Trophoblast cell (in vitro differentiated cells and primary cell): ENCODE results near the gene COL4A1.

Experiments used
- DNase-seq, 2 donors: peaks; one replicate each; pipeline ENCODE4 v3.0.0-alpha.2; 2016
- H2AFZ ChIP-seq: 2 replicates; pipeline ENCODE4 v1.6.1; 2013; ENCODE audit warnings: low read length, moderate library complexity, mild to moderate bottlenecking; ENCODE audit not compliant: insufficient read depth, poor library complexity
- H2AK5ac ChIP-seq: 2 replicates; pipeline ENCODE4 v1.6.1; 2013; ENCODE audit warnings: mild to moderate bottlenecking, low read length
- H2BK120ac ChIP-seq: 2 replicates; pipeline ENCODE4 v1.6.1; 2013; ENCODE audit warnings: low read length, mild to moderate bottlenecking, moderate library complexity; ENCODE audit not compliant: insufficient read depth, poor library complexity
- H2BK12ac ChIP-seq: 2 replicates; pipeline ENCODE4 v1.6.1; 2013; ENCODE audit warnings: mild to moderate bottlenecking, low read length, moderate library complexity
- H2BK5ac ChIP-seq: 2 replicates; pipeline ENCODE4 v1.6.1; 2013; ENCODE audit warnings: low read length, low read depth, moderate library complexity, mild to moderate bottlenecking; ENCODE audit not compliant: poor library complexity
- H3K14ac ChIP-seq: 2 replicates; pipeline ENCODE4 v1.6.1; 2013; ENCODE audit warnings: mild to moderate bottlenecking, low read length
- H3K18ac ChIP-seq: 2 replicates; pipeline ENCODE4 v1.6.1; 2013; ENCODE audit warnings: mild to moderate bottlenecking, low read length
- H3K23ac ChIP-seq: 2 replicates; pipeline ENCODE4 v1.6.1; 2013; ENCODE audit warnings: low read length
- H3K27ac ChIP-seq: 2 replicates; pipeline ENCODE4 v1.5.1; 2013; ENCODE audit warnings: low read depth, mild to moderate bottlenecking, inconsistent platforms, low read length, moderate library complexity
- H3K27me3 ChIP-seq: 2 replicates; pipeline ENCODE4 v1.6.1; 2013; ENCODE audit warnings: inconsistent platforms, mild to moderate bottlenecking, low read length, moderate library complexity; ENCODE audit not compliant: insufficient read depth
- H3K36me3 ChIP-seq, 2 experiments: 1 replicate in 1 of 2; 2 replicates in 1 of 2; pipeline ENCODE4 v1.6.1; 2013; ENCODE audit warnings: low read length in 2 of 2, mild to moderate bottlenecking in 2 of 2, moderate library complexity in 1 of 2; ENCODE audit not compliant: insufficient read depth in 2 of 2, control insufficient read depth in 1 of 2
- H3K4ac ChIP-seq: 2 replicates; pipeline ENCODE4 v1.6.1; 2013; ENCODE audit warnings: low read depth, mild to moderate bottlenecking, low read length, moderate library complexity
- H3K4me1 ChIP-seq, 2 experiments: 1 replicate in 1 of 2; 2 replicates in 1 of 2; pipeline ENCODE4 v1.6.1; 2013; ENCODE audit warnings: low read length in 2 of 2, mild to moderate bottlenecking in 2 of 2, moderate library complexity in 1 of 2; ENCODE audit not compliant: insufficient read depth in 2 of 2, control insufficient read depth in 1 of 2
- H3K4me2 ChIP-seq: 2 replicates; pipeline ENCODE4 v1.6.1; 2013; ENCODE audit warnings: inconsistent platforms, mild to moderate bottlenecking, low read length, moderate library complexity
- H3K4me3 ChIP-seq: 2 replicates; pipeline ENCODE4 v1.5.1; 2013; ENCODE audit warnings: mild to moderate bottlenecking, low read depth, low read length, inconsistent platforms
- H3K79me1 ChIP-seq: one replicate; pipeline ENCODE4 v1.6.1; 2013; ENCODE audit warnings: low read length
- H3K79me2 ChIP-seq: 2 replicates; pipeline ENCODE4 v1.6.1; 2013; ENCODE audit warnings: low read length, mild to moderate bottlenecking; ENCODE audit not compliant: control insufficient read depth, insufficient read depth, poor library complexity
- H3K9ac ChIP-seq: 2 replicates; pipeline ENCODE4 v1.6.1; 2013; ENCODE audit warnings: mild to moderate bottlenecking, low read length
- H3K9me3 ChIP-seq: 2 replicates; pipeline ENCODE4 v1.6.1; 2013; ENCODE audit warnings: low read depth, mild to moderate bottlenecking, control low read depth, inconsistent platforms, low read length; ENCODE audit not compliant: insufficient read depth
- H4K12ac ChIP-seq: 2 replicates; pipeline ENCODE4 v1.6.1; 2013; ENCODE audit warnings: low read depth, mild to moderate bottlenecking, low read length, moderate library complexity
- H4K8ac ChIP-seq: 2 replicates; pipeline ENCODE4 v1.6.1; 2013; ENCODE audit warnings: low read depth, mild to moderate bottlenecking, low read length, moderate library complexity
- H4K91ac ChIP-seq: one replicate; pipeline ENCODE4 v1.6.1; 2013; ENCODE audit warnings: low read depth, mild to moderate bottlenecking, low read length, moderate library complexity
- WGBS: extraction: QIAGEN DNeasy Blood & Tissue Kit; methylation state at CpG from one replicate; pipeline ENCODE4 v1.1.7; 2013; ENCODE audit warnings: missing lambda C conversion rate; ENCODE audit not compliant: insufficient read length, insufficient coverage; ENCODE audit errors: extremely low coverage; 5-methylcytosine and 5-hydroxymethylcytosine counted together

The COL4A1 gene

GRCh38 chr13:110237875-110238817, 68.8 kb downstream of the COL4A1 start:
- no peak overlapping the region for H2BK120ac ChIP-seq
- no peak overlapping the region for H3K18ac ChIP-seq
- peaks cover 2% of the 10 kb centered on the region for H3K9me3 ChIP-seq
- H3K27ac ChIP-seq = no peak overlapping the region
- H2BK5ac ChIP-seq = no peak overlapping the region
- no peak overlapping the region for H4K91ac ChIP-seq
- no peaks in the 10 kb centered on the region for H3K27me3 ChIP-seq
- H3K4me3 ChIP-seq = no peak overlapping the region
- WGBS = no CpG with 5 or more reads among the region's 5 CpGs
- H3K9ac ChIP-seq = no peak overlapping the region
- peaks cover 2% of the 10 kb centered on the region for H3K79me2 ChIP-seq
- H3K4ac ChIP-seq = no peak overlapping the region
- H2BK12ac ChIP-seq = no peak overlapping the region
- no peaks in the 10 kb centered on the region for H3K4me1 ChIP-seq
- H3K23ac ChIP-seq = no peak overlapping the region
- no peak overlapping the region for H2AFZ ChIP-seq
- no peak overlapping the region for H2AK5ac ChIP-seq
- H4K12ac ChIP-seq = no peak overlapping the region
- H3K36me3 ChIP-seq = peaks cover 21 to 32% of the 10 kb centered on the region in 2 experiments
- no peak overlapping the region for H4K8ac ChIP-seq
- no peak overlapping the region for H3K14ac ChIP-seq
- no peaks in the 10 kb centered on the region for H3K79me1 ChIP-seq
- peak in 1 of 2 donors; percentile 25 for DNase-seq
- H3K4me2 ChIP-seq = no peak overlapping the region

DNA sequence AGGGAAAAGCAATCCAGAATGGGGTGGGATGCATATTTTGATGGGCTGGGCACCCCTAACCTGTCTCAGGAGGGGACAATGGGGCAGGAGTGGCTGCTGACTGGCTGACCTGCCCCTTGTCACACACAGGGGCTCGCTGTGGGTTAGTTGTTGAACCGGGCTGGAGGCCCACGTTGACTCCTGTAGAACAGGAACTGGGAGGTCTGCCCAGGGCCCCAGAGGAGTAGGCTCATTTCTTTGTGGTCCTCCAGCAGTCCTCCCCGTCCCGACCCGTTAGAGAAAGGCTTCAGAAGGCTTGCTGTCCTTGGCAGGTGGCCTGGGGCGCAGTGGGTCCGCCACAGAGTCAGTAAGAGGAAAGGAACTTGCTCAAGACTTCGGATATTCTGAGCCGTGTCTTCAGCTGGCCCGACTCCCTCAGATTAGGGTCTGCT, 70.1 kb downstream of the COL4A1 start:
- no peaks in the 10 kb centered on the region for H3K79me1 ChIP-seq
- no peak overlapping the region for H2AK5ac ChIP-seq
- H3K4me2 ChIP-seq = no peak overlapping the region
- DNase-seq = no peak
- H3K79me2 ChIP-seq = peaks cover 2% of the 10 kb centered on the region
- peak overlapping the region; percentile 21 for H3K18ac ChIP-seq
- H4K12ac ChIP-seq = no peak overlapping the region
- no peaks in the 10 kb centered on the region for H3K27me3 ChIP-seq
- no peak overlapping the region for H3K4ac ChIP-seq
- H2BK5ac ChIP-seq = no peak overlapping the region
- WGBS = no CpG with 5 or more reads among the region's 11 CpGs
- H4K8ac ChIP-seq = no peak overlapping the region
- H3K9me3 ChIP-seq = peaks cover 2% of the 10 kb centered on the region
- peaks cover 20 to 28% of the 10 kb centered on the region in 2 experiments for H3K36me3 ChIP-seq
- no peak overlapping the region for H3K9ac ChIP-seq
- no peak overlapping the region for H2AFZ ChIP-seq
- H3K4me3 ChIP-seq = no peak overlapping the region
- H3K14ac ChIP-seq = no peak overlapping the region
- H2BK12ac ChIP-seq = no peak overlapping the region
- no peak overlapping the region for H4K91ac ChIP-seq
- H3K27ac ChIP-seq = no peak overlapping the region
- H3K23ac ChIP-seq = no peak overlapping the region
- H3K4me1 ChIP-seq = no peaks in the 10 kb centered on the region
- no peak overlapping the region for H2BK120ac ChIP-seq

- Histone ChIP-seq H3K9me3 (peaks cover 2% of the 10 kb centered on the region), H3K79me1 (no peaks in the 10 kb centered on the region)
Measured at GRCh38 chr13:110236431-110236830, 70.5 kb downstream of the COL4A1 start.

DNA sequence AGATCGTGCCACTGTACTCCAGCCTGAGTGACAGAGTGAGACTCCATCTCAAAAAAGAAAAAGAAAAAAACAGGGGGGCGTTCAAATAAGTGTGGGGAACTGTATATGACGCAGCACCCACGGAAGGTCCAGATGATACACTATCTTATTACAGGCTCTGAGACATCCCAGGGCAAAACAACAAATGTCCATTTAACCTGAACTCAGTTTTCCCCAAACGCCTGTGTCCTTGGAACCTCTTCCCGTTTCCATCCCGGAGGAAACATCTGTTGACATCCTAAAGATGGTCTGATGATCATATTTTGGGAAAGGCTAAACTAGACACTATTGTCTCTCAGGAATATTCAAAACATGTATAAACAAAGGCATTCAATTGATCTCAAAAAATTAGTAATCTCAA, 72.4 kb downstream of the COL4A1 start:
- no peak overlapping the region for H3K4ac ChIP-seq
- H2AFZ ChIP-seq = no peak overlapping the region
- no peak overlapping the region for H3K27ac ChIP-seq
- H3K36me3 ChIP-seq = peaks cover 12 to 18% of the 10 kb centered on the region in 2 experiments
- no peak overlapping the region for H4K12ac ChIP-seq
- H3K27me3 ChIP-seq = no peaks in the 10 kb centered on the region
- H3K79me2 ChIP-seq = no peaks in the 10 kb centered on the region
- H3K18ac ChIP-seq = no peak overlapping the region
- no peak overlapping the region for H3K4me2 ChIP-seq
- H4K8ac ChIP-seq = no peak overlapping the region
- no peak for DNase-seq
- H3K79me1 ChIP-seq = no peaks in the 10 kb centered on the region
- H3K4me3 ChIP-seq = no peak overlapping the region
- no CpG with 5 or more reads among the region's 7 CpGs for WGBS
- H2BK120ac ChIP-seq = no peak overlapping the region
- no peak overlapping the region for H3K9ac ChIP-seq
- H3K4me1 ChIP-seq = peaks cover 4 to 6% of the 10 kb centered on the region in 2 experiments
- H4K91ac ChIP-seq = no peak overlapping the region
- no peak overlapping the region for H2BK12ac ChIP-seq
- H3K14ac ChIP-seq = no peak overlapping the region
- peaks cover 2% of the 10 kb centered on the region for H3K9me3 ChIP-seq
- H2AK5ac ChIP-seq = no peak overlapping the region
- no peak overlapping the region for H3K23ac ChIP-seq
- H2BK5ac ChIP-seq = no peak overlapping the region

More at GRCh38 chr13:110236431-110236830, 70.5 kb downstream of the COL4A1 start:
- Histone ChIP-seq H3K27me3 (no peaks in the 10 kb centered on the region), H2BK12ac (no peak overlapping the region), H3K23ac (no peak overlapping the region), H2BK5ac (no peak overlapping the region), H3K4me3 (no peak overlapping the region), H3K4me2 (no peak overlapping the region), H2AFZ (no peak overlapping the region), H3K79me2 (peaks cover 2% of the 10 kb centered on the region), H3K18ac (no peak overlapping the region), H3K4me1 (no peaks in the 10 kb centered on the region), H3K36me3 (peaks cover 18 to 27% of the 10 kb centered on the region in 2 experiments), H3K27ac (no peak overlapping the region), H4K8ac (no peak overlapping the region), H4K12ac (no peak overlapping the region), H2BK120ac (no peak overlapping the region), H3K4ac (no peak overlapping the region), H3K9ac (no peak overlapping the region), H3K14ac (no peak overlapping the region), H2AK5ac (no peak overlapping the region), H4K91ac (no peak overlapping the region)
- no CpG with 5 or more reads among the region's 10 CpGs for WGBS
- DNase-seq = no peak
